ENCODE data around the gene FOXE3.

FOXE3 gene

DNA sequence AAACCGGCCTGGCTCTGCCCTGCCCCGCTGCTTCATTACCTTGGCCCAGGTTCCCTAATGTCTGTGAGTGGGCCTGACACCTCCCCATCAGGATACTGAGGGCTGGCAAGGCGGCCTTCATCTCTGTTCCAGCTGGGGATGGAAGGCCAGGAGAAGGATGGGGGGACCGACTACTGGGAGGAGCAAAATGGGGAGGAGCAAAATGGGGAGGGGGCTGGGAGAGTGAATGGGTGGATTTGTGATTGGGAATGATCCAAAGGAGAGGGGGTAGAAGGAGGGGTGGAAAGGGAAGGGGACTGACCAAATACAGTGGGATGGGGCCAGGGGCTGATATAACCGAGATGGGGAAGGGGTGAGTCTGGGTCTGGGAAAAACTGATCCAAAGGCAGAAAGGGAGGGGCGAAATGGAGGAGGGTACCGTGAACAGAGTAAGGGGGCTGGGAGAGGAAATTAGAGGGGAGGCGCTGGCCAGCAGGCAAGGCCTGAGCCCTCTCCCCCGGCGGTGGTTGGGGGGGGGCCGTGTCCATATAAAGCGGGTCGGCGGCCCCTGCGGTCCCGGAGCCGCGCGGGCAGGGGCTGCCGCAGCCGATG lies at the start of gene FOXE3:
Gene FOXE3 (plus strand): TSS at position 558 of the 591 bp plus-strand sequence. CDS start 31 bp downstream, at position 589.
- no peak for DNase-seq

- no peak for DNase-seq
These were observed 48.4 kb upstream of the FOXE3 start for GRCh38 chr1:47367651-47368050.

DNA sequence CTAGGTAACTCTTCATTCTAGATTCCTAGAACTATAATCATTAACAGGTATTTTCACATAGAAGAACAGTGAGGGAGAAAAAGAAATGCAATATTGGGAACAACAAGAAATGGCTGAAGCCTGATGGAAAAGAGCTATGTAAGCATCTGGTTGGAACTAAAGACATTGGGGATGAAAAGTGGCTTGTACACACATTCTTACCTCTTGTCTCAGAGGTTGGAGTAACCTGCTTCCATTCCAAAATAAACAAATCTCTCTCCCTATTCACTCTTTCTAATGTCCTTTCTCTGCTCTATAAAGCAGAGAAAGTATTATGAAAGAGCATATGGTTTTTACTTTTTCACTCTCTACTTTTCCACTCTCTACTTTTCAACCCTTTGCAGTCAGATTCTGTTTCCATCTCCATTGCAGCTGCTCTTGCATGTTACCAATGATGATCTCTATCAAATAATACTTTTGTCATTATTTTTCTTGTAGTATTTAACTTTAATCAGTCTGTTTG lies 45.0 kb upstream of the FOXE3 start:
- DNase-seq: no peak

DNA sequence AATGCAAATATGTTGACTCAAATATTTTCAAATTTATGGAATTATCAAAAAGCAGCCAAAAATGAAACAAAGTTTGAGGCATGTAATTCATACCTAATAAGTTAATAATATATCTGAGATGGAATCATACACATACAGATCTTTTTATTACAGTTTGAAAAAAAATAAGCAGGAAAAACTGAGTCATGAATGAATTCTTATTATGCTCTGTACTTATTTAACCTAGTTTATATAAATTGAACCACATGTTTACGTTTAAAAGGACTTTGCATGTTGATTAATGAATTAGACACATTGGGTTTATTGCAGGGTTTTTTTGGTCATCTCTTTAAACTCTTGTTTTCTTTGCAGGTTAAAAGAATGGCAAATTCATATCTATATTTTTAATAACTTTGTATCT lies 41.6 kb upstream of the FOXE3 start:
- DNase-seq: no peak

- DNase-seq: no peak
These were observed 37.9 kb upstream of the FOXE3 start for GRCh38 chr1:47378147-47378546.

GRCh38 chr1:47380699-47381098 lies 35.4 kb upstream of the FOXE3 start:
- no peak for DNase-seq

DNA sequence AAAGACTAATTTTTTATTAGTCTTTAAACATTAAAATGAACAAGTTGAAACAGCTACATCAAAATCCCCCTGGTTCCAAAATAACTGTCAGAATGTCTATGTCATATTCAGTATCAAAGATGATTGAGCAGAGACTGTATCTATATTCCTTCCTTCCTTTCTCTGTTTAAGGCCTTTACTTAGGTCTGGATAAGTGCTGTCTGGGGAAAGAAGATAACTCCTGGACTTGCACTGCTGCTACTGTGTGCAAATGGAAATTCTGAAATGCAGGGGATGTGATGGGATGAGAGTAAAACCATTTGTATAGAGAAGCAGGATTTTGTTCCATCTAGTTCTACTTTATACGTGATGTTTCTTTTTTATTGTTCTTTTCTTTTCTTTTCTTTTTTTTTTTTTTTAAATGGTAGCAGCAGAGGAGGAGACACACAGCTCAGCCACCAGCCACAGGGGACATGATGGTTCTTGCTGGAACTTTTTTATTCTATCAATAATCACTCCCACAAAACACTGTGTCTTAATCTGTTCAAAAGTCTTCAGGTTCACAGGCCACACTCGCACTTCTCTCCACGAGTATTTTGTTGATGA lies 33.6 kb upstream of the FOXE3 start:
- no peak for DNase-seq

DNA sequence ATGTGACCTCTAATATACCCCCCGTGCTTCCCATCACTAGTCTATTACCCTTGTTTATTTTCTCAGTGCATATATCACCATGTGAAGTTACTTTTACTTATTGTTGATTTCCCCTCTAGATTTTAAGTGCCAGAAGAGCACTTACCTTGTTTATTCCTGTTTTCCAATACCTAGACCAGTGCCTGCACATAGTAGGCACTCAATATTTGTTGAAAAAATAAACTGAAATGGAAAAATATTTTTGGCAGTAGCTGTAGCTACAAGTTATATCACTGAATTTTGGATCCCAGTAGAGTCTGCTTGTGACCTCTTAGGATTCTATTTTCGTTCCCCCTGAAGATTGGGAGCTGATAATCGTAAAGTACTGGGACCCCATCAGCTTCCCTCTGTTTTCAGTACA lies 32.0 kb upstream of the FOXE3 start:
- no peak for DNase-seq

- DNase-seq: no peak
These were observed 31.1 kb upstream of the FOXE3 start for GRCh38 chr1:47385020-47385419.

- DNase-seq: no peak
These were observed 29.8 kb upstream of the FOXE3 start for GRCh38 chr1:47386268-47386667.

DNA sequence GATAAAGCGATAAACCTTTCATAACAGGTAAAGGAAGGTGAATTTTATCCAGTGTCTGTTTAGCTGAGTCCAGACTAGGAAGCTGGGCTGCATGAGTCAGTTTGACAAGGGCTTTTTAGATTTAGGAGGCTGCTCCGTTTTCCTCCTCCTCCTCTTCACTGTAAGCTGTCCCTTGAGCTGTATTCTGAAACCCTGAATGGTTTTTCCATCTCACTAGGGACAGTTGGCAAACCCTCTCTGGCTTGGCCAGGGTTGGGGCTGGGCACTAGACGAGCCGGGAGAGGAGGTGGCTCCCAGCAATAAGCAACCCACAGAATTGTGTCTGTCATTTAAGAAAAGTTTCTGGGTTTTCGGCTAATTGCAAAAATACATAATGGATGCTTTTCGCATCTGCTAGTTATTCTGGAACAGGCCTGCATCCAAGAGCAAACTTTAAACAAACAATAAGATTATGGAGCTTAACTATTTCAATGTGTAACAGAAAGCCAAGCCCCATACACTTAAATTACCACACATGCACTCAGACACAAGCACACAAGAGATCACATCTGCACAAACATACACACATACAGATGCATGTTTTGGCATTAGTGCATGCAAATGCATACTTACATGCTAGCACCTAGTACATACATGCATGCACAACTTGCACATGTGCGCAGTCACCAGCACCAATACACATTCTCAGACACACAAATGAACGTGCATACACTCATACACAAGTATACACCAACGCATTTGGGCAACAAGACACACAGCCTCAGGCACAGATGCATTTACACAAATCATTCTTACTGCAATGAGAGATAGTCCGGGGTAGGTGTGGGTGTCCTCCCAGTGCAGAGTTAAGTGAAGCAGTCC lies 27.8 kb upstream of the FOXE3 start:
- DNase-seq: no peak

- peak; percentile 60 for DNase-seq
These were observed 27.2 kb upstream of the FOXE3 start for GRCh38 chr1:47388891-47389238.

GRCh38 chr1:47389731-47390130 lies 26.4 kb upstream of the FOXE3 start:
- DNase-seq: no peak

DNA sequence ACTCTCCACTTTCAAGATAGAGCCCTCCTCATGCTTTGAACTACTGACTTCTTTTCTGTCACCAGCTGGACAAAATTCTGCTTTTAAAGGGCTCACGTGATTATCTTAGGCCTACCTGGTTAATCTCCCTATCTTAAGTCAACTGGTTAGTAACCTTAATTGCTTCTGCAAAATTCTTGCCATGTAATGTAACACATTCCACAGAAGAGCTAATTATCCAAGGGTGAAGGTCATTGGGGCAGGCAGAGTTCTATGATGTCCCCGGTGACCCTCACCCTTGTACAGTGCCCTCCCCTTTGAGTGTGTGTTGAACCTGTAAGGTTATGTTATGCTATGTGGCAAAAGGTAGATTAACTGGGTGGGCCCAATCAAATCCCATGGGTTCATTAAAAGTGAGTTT lies 25.2 kb upstream of the FOXE3 start:
- DNase-seq: no peak

GRCh38 chr1:47393141-47393540 lies 22.9 kb upstream of the FOXE3 start:
- no peak for DNase-seq

DNA sequence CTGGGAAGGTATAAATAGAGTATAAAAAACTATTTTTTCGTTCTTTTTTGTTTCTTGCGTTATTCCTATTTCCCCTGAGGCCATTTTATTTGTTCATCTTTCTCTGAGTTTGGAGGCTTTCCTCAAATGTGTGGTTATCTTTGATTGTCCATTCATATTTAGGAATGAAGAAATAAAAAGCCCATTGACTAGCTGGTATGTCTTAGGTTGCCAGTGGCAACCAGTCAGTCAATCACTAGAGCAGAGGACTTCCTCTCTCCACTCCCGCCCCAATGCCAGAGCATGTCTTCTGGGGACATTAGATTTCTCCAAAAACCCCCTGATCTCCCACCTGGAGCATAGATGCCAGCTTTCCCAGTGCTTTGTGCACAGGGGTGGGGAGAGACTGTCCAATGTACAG lies 20.7 kb upstream of the FOXE3 start:
- DNase-seq: no peak

GRCh38 chr1:47396671-47397196 lies 19.4 kb upstream of the FOXE3 start:
- no peak for DNase-seq

DNA sequence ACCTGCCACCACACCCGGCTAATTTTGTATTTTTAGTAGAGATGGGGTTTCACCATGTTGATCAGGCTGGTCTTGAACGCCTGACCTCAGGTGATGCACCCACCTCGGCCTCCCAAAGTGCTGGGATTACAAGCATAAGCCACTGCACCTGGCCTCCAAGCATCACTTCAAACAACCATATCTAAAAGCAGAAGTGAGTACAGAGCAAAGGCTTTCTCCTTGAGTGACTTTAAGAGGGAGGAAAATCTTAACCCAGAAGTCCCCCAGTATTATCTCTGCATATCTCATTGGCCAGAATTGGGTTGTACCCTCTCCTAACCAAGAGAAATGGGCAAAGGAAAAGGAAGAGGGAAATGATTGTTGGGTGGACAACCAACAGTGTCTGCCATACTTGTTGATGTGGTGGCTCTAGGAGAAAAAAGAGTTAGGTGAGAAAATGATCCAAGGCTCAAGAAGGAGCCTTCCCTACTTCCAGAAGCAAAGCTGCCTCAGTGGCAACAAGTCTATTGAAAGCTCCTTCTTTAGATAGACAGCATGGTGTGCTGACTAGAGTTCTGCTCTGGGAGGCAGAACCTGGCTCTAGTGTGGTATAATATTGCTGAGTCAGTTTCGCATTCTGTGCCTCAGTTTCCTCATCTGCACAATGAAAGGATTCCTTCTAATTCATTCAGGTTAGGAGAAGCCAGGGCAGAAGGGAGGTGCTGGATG lies 16.8 kb upstream of the FOXE3 start:
- DNase-seq: no peak

DNA sequence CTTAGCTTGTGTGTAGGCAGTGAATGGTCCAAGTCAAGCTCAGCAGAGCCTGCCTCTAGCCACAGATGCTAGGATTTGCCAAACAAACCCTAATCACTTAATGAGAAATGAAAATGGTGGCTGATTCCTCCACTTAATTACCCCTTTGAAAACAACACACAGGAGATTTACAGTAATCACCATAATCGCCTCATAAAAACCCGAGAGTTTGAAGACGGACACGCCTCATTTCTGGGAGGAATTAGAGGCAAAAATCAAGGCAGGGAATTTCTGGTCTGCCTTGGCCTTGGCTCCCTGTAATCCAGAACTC lies 16.3 kb upstream of the FOXE3 start:
- DNase-seq: no peak

- no peak for DNase-seq
These were observed 14.3 kb upstream of the FOXE3 start for GRCh38 chr1:47401761-47402160.

DNA sequence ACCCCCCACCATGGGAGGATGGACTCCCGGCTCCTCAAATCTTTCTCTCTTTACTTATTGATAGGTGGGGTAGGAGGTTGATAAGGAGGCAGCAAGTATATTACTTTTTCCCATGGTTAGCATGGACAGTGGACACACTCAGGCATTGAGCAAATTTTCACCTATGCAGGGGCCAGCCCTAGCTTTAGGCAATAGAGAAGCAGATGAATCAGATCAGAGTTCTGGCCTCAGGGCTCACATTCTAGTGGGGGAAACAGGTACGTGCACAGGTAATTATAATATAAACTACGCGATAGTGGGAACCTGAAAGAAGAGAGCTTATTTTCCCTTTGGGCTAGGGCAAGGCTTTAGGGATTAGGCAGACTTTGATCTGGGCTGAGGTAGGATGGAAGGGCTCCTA lies 13.5 kb upstream of the FOXE3 start:
- no peak for DNase-seq

GRCh38 chr1:47403321-47403910 lies 12.7 kb upstream of the FOXE3 start:
- no peak for DNase-seq

- no peak for DNase-seq
These were observed 10.4 kb upstream of the FOXE3 start for GRCh38 chr1:47405697-47406096.
